ENCODE data around the gene SLC35F3. TPM values are rescaled to one million over a fixed set of nuclear protein-coding genes. Genes with fewer than 3 reads are reported as not detected.

Gene SLC35F3
- total and polyA plus RNA-seq, 8 donors, result 1.4 to 7.1 (median 2.5) TPM

DNA sequence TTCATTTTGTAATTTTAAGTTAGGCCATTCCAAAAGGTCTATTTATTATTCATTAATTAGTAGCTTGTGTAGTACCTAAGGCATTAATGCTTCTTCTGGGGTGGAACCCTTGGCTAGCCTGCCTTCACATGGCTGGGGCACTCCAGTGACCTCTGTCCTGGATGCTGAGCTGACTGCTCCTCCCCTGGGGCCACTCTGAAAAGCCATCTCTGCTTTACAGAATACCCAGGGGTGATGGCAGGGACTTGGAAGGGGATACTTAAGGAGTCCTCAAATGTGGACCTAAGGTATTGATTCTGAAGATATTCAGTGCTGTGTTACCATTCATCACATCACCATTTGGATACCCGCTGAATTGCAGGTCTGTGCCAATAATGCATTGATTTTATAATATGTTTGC is 281.0 kb downstream of the SLC35F3 start:
- H3K36me3 ChIP-seq, result no peaks in the 10 kb centered on the region
- DNase-seq (no peak), FAIRE-seq (no peak), ATAC-seq (no peak)
- no peaks in the 10 kb centered on the region for H3K4me1 ChIP-seq
- intact Hi-C loops (cut with DNase I), result no loop called here
- H3K27me3 ChIP-seq, result no peaks in the 10 kb centered on the region
- H3K27ac ChIP-seq, result no peak overlapping the region
- TF ChIP-seq, protein P1, sequence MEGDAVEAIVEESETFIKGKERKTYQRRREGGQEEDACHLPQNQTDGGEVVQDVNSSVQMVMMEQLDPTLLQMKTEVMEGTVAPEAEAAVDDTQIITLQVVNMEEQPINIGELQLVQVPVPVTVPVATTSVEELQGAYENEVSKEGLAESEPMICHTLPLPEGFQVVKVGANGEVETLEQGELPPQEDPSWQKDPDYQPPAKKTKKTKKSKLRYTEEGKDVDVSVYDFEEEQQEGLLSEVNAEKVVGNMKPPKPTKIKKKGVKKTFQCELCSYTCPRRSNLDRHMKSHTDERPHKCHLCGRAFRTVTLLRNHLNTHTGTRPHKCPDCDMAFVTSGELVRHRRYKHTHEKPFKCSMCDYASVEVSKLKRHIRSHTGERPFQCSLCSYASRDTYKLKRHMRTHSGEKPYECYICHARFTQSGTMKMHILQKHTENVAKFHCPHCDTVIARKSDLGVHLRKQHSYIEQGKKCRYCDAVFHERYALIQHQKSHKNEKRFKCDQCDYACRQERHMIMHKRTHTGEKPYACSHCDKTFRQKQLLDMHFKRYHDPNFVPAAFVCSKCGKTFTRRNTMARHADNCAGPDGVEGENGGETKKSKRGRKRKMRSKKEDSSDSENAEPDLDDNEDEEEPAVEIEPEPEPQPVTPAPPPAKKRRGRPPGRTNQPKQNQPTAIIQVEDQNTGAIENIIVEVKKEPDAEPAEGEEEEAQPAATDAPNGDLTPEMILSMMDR (IDR thresholded peaks at IDR 0.05), result no peak
- H3K9me3 ChIP-seq, result no peaks in the 10 kb centered on the region
- no peak overlapping the region for H3K4me3 ChIP-seq
- WGBS, 2 donors, result 30 to 41% methylated on average over 1 of the region's 1 CpG

DNA sequence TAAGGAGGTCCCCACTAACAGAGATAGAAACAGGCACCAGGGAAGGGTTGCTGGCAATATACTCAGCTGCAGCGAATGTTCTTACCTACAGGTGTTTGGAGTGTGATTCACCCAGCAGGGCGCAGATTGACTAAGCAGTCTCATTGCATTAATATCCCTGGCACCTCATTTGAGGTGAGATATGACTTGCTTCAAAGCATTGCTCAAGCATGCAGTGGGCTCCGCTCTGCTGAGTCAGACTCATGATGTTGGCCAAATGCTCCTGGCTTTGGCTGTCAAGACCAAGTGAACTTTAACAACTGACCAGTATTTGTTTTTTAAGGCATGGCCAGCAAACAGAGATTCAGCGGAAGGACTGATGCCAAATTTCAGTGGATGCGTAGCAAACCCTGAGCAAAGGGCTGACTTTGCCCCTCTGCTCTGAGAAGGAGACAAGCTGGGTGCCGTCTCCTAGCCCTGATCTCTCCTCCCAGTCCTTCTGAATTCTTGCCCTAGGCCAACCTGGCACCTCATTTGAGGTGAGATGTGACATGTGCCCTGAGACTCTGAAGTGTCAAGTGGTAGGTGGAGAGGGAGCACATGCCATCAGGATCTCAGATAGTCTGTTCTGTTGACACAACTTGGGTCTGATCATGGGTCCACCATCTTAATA is 281.7 kb downstream of the SLC35F3 start:
- H3K36me3 ChIP-seq, result no peaks in the 10 kb centered on the region
- no peak overlapping the region for H3K4me3 ChIP-seq
- FAIRE-seq (no peak), ATAC-seq (no peak), DNase-seq (peak in 1 of 6 donors; percentile 40)
- intact Hi-C loops (cut with DNase I), result no loop called here
- H3K27ac ChIP-seq, result no peak overlapping the region
- WGBS, 2 donors, result 74 to 84% methylated on average over 6 of the region's 6 CpGs
- no peaks in the 10 kb centered on the region for H3K9me3 ChIP-seq
- no peaks in the 10 kb centered on the region for H3K27me3 ChIP-seq
- TF ChIP-seq, protein P1 (IDR thresholded peaks at IDR 0.05), result no peak
- H3K4me1 ChIP-seq, result no peaks in the 10 kb centered on the region

DNA sequence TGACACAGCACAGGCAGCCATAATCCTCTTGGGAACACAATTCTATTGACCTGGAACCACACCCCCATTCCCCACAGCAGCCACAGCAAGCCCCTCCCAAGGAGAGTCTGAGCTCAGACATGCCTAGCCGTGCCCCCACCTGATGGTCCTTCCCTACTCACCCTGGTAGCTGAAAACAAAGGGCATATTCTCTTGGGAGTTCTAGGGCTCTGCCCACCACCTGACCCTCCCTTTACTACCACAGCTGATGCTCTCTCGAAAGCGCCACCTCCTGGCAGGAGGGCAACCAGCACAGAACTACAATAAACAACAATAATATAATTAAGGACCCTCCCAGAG is 283.9 kb downstream of the SLC35F3 start:
- Histone ChIP-seq H3K4me3 (no peak overlapping the region), H3K9me3 (no peaks in the 10 kb centered on the region), H3K27me3 (no peaks in the 10 kb centered on the region), H3K27ac (no peak overlapping the region), H3K4me1 (no peaks in the 10 kb centered on the region), H3K36me3 (no peaks in the 10 kb centered on the region)
- WGBS, 2 donors, result 30 to 44% methylated on average over 3 of the region's 3 CpGs
- no peak for ATAC-seq
- FAIRE-seq, result no peak
- TF ChIP-seq, protein P1 (IDR thresholded peaks at IDR 0.05), result no peak
- DNase-seq, result no peak
- intact Hi-C loops (cut with DNase I), result no loop called here

DNA sequence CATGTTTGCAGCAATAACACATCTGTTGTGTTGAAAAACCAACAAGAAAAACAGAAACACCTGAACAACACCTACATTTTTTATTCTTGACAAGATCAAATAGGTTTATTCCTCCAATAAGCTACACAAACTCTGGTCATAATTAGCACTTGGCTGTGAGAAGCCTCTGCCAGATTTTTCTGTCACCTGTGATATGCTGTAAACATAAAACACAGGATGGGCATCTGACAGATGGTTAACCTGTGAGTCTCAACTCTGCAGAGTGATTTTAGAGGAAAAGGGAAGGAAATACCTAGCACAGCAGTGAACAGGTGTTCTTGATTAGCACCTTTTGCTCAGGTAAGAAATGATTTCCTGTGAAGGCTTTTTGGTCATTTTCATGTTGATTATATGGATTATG is 293.4 kb downstream of the SLC35F3 start:
- intact Hi-C loops (cut with DNase I), result no loop called here
- Histone ChIP-seq H3K9me3 (no peaks in the 10 kb centered on the region), H3K4me1 (no peaks in the 10 kb centered on the region), H3K4me3 (no peak overlapping the region), H3K27me3 (no peaks in the 10 kb centered on the region), H3K27ac (no peak overlapping the region), H3K36me3 (no peaks in the 10 kb centered on the region)
- DNase-seq, result no peak
- no peak for ATAC-seq
- FAIRE-seq, result no peak
- TF ChIP-seq, protein P1 (IDR thresholded peaks at IDR 0.05), result no peak

DNA sequence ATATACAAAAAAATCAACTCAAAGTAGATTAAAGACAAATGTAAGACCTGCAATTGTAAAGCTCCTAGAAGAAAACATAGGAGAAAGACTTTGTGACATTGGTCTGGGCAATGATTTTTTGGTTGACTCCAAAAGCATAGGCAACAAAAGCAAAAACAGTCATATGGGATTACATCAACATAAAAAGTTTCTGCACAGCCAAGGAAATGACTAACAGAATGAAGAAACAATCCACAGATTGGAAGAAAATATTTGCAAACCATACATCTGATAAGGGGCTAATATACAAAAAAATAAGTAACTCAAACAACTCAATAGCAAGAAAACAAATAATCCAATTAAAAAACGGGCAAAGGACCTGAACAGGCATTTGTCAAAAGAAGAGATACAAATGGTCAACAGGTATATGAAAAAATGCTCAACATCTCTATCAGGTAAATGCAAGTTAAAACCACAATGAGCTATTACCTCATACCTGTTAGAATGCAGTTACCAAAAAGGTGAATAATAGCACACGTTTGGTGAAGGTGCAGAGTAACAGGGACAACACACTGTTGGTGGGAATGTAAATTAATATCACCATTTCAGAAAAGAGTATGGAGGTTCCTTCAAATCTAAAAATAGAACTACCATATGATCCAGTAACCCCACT is 295.1 kb downstream of the SLC35F3 start:
- 36 to 46% methylated on average over 2 of the region's 2 CpGs for WGBS, 2 donors
- Histone ChIP-seq H3K4me3 (no peak overlapping the region), H3K4me1 (no peaks in the 10 kb centered on the region), H3K27me3 (no peaks in the 10 kb centered on the region), H3K27ac (no peak overlapping the region), H3K36me3 (no peaks in the 10 kb centered on the region), H3K9me3 (no peaks in the 10 kb centered on the region)
- FAIRE-seq (no peak), ATAC-seq (no peak), DNase-seq (no peak)
- TF ChIP-seq, protein P1 (IDR thresholded peaks at IDR 0.05), result no peak
- intact Hi-C loops (cut with DNase I), result loop anchor here in 1 of 3 donors (10.0 kb wide), 1 partner anchor 105 kb away; no protein-coding TSS in a partner anchor
